Measurements from ENCODE around the gene WDTC1. TPM values are rescaled to one million over a fixed set of nuclear protein-coding genes. Genes with fewer than 3 reads are reported as not detected.

Gene WDTC1
- total RNA-seq, 1 donor from 2014 or later = 36.0 TPM

DNA sequence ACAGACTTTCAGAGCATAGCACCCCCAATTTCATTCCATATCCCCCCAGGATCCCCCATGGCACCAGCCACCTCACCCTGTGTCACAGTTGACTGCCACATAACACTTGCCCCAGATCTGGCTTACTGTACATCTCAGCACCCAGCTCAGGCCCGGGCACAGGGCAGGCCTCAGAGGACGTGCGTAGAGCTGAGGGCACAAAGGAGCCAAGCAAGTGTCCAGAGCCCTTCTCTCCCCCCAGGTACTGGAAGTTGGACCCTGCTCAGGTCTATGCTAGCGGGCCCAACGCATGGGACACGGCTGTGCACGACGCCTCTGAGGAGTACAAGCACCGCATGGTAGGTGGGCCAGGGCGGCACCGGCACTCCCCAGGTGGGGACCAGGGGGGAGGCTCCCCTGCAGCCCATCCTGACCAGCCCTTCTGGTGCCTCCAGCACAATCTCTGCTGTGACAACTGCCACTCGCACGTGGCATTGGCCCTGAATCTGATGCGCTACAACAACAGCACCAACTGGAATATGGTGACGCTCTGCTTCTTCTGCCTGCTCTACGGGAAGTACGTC is 99.4 kb downstream of the WDTC1 start:
- Mint-ChIP-seq H3K4me3 (ENCODE audit: unreplicated experiment) (peak overlapping the region; percentile 79), H3K9me3 (ENCODE audit: unreplicated experiment) (no peaks in the 10 kb centered on the region), H3K4me1 (ENCODE audit: unreplicated experiment) (peaks cover 9% of the 10 kb centered on the region), H3K27me3 (ENCODE audit: unreplicated experiment) (peaks cover 6% of the 10 kb centered on the region), H3K27ac (ENCODE audit: unreplicated experiment) (no peak overlapping the region), H3K36me3 (ENCODE audit: low read depth, unreplicated experiment) (peaks cover 25% of the 10 kb centered on the region)
- TF ChIP-seq, protein P1, sequence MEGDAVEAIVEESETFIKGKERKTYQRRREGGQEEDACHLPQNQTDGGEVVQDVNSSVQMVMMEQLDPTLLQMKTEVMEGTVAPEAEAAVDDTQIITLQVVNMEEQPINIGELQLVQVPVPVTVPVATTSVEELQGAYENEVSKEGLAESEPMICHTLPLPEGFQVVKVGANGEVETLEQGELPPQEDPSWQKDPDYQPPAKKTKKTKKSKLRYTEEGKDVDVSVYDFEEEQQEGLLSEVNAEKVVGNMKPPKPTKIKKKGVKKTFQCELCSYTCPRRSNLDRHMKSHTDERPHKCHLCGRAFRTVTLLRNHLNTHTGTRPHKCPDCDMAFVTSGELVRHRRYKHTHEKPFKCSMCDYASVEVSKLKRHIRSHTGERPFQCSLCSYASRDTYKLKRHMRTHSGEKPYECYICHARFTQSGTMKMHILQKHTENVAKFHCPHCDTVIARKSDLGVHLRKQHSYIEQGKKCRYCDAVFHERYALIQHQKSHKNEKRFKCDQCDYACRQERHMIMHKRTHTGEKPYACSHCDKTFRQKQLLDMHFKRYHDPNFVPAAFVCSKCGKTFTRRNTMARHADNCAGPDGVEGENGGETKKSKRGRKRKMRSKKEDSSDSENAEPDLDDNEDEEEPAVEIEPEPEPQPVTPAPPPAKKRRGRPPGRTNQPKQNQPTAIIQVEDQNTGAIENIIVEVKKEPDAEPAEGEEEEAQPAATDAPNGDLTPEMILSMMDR (IDR thresholded peaks at IDR 0.05; ENCODE audit: unreplicated experiment) = no peak
- no peak for DNase-seq (ENCODE audit: low spot score)

DNA sequence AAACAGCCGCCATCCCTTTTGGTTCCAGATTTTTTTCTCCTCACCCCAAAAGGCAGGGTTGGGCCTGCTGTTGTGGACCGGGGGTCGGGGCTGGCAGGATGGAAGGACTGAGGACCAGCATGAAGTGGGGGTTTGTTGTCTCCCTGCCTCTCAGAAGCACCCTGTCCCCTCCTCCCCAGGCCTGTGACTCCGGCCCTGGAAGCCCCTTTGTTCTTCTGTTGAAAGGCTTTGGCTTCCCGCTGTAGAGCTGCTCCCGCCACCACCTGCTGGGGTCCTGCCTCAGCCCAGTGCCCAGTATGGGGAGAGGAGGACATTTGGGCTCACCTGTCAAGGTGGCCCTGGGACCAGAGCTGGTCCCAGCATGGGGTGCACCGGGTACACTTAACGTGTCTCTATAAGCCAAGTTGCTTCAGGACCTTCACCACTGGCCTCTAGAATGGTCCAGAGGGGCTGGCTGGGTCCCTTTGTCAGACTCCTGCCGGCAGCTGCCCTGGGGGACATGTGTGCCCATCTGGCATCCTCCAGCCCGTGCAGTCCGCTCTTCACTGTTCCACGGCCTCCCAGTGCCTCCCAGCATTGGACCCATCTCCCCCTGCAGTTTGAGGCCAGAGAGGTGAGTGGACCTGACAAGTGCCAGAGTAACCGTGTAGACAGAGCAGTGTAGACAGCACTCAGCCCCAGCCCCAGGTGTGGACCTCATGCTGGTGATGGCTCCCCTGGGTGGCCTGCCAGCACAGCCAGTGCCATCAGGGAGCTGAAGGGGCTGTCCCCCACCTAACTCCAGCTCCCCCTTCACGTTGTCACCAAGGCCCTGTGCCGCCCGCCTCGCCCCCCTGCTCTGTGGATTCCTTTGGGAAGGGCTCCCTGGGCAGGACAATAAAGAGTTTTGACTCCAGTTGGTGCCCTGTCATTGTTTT is 101.3 kb downstream of the WDTC1 start:
- Mint-ChIP-seq H3K27ac (ENCODE audit: unreplicated experiment) (no peak overlapping the region), H3K4me1 (ENCODE audit: unreplicated experiment) (peaks cover 19% of the 10 kb centered on the region), H3K9me3 (ENCODE audit: unreplicated experiment) (no peaks in the 10 kb centered on the region), H3K4me3 (ENCODE audit: unreplicated experiment) (no peak overlapping the region), H3K36me3 (ENCODE audit: low read depth, unreplicated experiment) (peaks cover 25% of the 10 kb centered on the region), H3K27me3 (ENCODE audit: unreplicated experiment) (peaks cover 15% of the 10 kb centered on the region)
- no peak for DNase-seq (ENCODE audit: low spot score)
- TF ChIP-seq, protein P1 (IDR thresholded peaks at IDR 0.05; ENCODE audit: unreplicated experiment) = no peak

DNA sequence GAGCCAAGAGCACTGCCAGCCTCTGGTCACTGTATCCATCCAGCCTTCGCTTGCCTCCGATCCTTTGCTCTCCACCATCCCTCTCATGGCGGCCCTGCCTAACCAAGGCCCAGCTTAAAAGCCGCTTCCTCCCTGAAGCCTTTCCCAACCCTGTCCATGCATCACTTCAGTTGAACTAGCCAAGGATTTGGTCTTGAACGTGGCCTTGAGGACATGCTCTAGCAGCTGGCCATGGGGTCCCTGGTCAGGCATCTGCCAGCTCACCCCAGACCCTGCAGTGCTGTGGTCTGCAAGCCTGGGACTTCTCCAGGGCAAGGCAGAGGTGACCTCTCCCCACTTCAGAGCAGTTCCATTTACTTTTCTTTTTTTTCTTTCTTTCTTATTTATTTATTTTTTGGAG is 102.3 kb downstream of the WDTC1 start:
- peaks cover 25% of the 10 kb centered on the region for H3K36me3 Mint-ChIP-seq (ENCODE audit: low read depth, unreplicated experiment)
- no peaks in the 10 kb centered on the region for H3K9me3 Mint-ChIP-seq (ENCODE audit: unreplicated experiment)
- H3K4me1 Mint-ChIP-seq (ENCODE audit: unreplicated experiment) = peaks cover 24% of the 10 kb centered on the region
- TF ChIP-seq, protein P1 (IDR thresholded peaks at IDR 0.05; ENCODE audit: unreplicated experiment) = no peak
- H3K27me3 Mint-ChIP-seq (ENCODE audit: unreplicated experiment) = peaks cover 14% of the 10 kb centered on the region
- H3K4me3 Mint-ChIP-seq (ENCODE audit: unreplicated experiment) = no peak overlapping the region
- DNase-seq (ENCODE audit: low spot score) = no peak
- no peak overlapping the region for H3K27ac Mint-ChIP-seq (ENCODE audit: unreplicated experiment)

DNA sequence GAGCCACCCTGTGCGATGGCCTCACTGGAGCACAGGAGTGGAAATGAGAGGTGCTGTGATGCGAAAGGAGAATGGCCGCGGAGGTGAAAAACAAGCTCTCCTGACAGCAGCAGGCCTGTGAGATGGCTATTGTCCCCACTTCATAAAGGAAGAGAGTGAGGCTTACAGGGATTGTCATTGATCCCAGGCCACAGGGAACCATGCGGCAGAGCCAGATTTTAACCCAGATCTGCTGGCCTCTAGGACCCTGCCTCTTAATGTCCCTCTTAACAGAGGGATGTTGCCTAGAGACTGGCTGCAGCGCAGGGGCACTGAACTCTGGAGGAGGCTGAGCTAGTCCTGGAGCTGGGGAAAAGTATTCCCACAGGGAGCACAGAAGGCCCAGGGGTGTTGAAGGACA is 104.3 kb downstream of the WDTC1 start:
- H3K27ac Mint-ChIP-seq (ENCODE audit: unreplicated experiment) = no peak overlapping the region
- H3K4me1 Mint-ChIP-seq (ENCODE audit: unreplicated experiment) = peaks cover 32% of the 10 kb centered on the region
- TF ChIP-seq, protein P1 (IDR thresholded peaks at IDR 0.05; ENCODE audit: unreplicated experiment) = no peak
- no peak overlapping the region for H3K4me3 Mint-ChIP-seq (ENCODE audit: unreplicated experiment)
- no peak for DNase-seq (ENCODE audit: low spot score)
- peaks cover 15% of the 10 kb centered on the region for H3K27me3 Mint-ChIP-seq (ENCODE audit: unreplicated experiment)
- H3K9me3 Mint-ChIP-seq (ENCODE audit: unreplicated experiment) = no peaks in the 10 kb centered on the region
- peaks cover 17% of the 10 kb centered on the region for H3K36me3 Mint-ChIP-seq (ENCODE audit: low read depth, unreplicated experiment)

DNA sequence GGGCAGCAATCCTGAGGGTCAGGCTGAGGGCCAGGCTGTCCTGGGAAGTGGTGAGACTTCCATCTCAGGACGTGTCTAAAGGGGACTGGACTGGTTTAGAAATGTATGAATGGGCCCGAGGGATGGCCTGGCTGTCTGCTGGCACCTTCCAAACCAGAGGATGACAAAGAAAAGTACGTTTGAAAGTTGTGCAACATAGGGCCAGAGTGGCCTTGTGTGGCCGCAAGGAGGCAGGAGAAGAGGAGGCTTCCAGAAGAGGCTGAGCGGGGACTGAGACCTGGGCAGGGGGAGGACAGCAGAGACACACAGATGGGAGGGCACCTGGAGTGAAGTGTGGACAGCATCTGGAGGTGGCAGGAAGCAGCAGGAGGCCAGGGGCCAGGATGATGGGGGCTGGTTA is 104.8 kb downstream of the WDTC1 start:
- peaks cover 32% of the 10 kb centered on the region for H3K4me1 Mint-ChIP-seq (ENCODE audit: unreplicated experiment)
- no peaks in the 10 kb centered on the region for H3K9me3 Mint-ChIP-seq (ENCODE audit: unreplicated experiment)
- peaks cover 13% of the 10 kb centered on the region for H3K27me3 Mint-ChIP-seq (ENCODE audit: unreplicated experiment)
- H3K27ac Mint-ChIP-seq (ENCODE audit: unreplicated experiment) = no peak overlapping the region
- TF ChIP-seq, protein P1 (IDR thresholded peaks at IDR 0.05; ENCODE audit: unreplicated experiment) = no peak
- peaks cover 13% of the 10 kb centered on the region for H3K36me3 Mint-ChIP-seq (ENCODE audit: low read depth, unreplicated experiment)
- no peak for DNase-seq (ENCODE audit: low spot score)
- peak overlapping the region; percentile 0 for H3K4me3 Mint-ChIP-seq (ENCODE audit: unreplicated experiment)
